Measurements from ENCODE around the gene LPIN1.

GRCh38 chr2:11786191-11786590 lies 39.8 kb downstream of the LPIN1 start:
- TF ChIP-seq EZH2 (IDR thresholded peaks at IDR 0.05; ENCODE audit: borderline replicate concordance, low read depth, low read length, poor library complexity, severe bottlenecking) (no peak), CTCF (conservative IDR thresholded peaks at IDR 0.05; ENCODE audit: low read depth, low read length) (no peak)
